Neutrophil (primary cell): ENCODE data around the gene TEX29.

Experiments used
- H3K27ac ChIP-seq: fragments of 200-600 bp; sonication (generic); 2 replicates; pipeline ENCODE4 v1.5.1; 2016; ENCODE audit warnings: mild to moderate bottlenecking, moderate library complexity
- H3K27me3 ChIP-seq: fragments of 200-600 bp; sonication (generic); 2 replicates; pipeline ENCODE4 v1.6.0; 2016; ENCODE audit warnings: mild to moderate bottlenecking
- H3K36me3 ChIP-seq: fragments of 200-600 bp; sonication (generic); 2 replicates; pipeline ENCODE4 v1.5.1; 2017
- H3K4me1 ChIP-seq, 2 experiments: fragments of 200-600 bp in 1 of 2; sonication (generic) in 1 of 2; 1 replicate in 1 of 2; 2 replicates in 1 of 2; pipeline versions ENCODE4 v1.5.1 to v1.6.1; 2013 to 2016; ENCODE audit warnings: low read depth in 1 of 2, low read length in 1 of 2, mild to moderate bottlenecking in 1 of 2, moderate library complexity in 1 of 2; ENCODE audit not compliant: control insufficient read depth in 1 of 2, insufficient read depth in 1 of 2
- H3K4me3 ChIP-seq, 2 experiments: fragments of 200-600 bp in 1 of 2; sonication (generic) in 1 of 2; 1 replicate in 1 of 2; 2 replicates in 1 of 2; pipeline ENCODE4 v1.5.1; 2013 to 2016; ENCODE audit warnings: low read depth in 1 of 2, low read length in 1 of 2, mild to moderate bottlenecking in 1 of 2, moderate library complexity in 1 of 2
- H3K9me3 ChIP-seq: fragments of 200-600 bp; sonication (generic); 2 replicates; pipeline ENCODE4 v1.5.1; 2016
- TF ChIP-seq, protein P1 (sequence below): fragments of 200-600 bp; sonication (generic); IDR thresholded peaks from 2 replicates; pipeline ENCODE4 v1.5.1; 2016; ENCODE audit warnings: antibody characterized with exemption

The TEX29 gene

DNA sequence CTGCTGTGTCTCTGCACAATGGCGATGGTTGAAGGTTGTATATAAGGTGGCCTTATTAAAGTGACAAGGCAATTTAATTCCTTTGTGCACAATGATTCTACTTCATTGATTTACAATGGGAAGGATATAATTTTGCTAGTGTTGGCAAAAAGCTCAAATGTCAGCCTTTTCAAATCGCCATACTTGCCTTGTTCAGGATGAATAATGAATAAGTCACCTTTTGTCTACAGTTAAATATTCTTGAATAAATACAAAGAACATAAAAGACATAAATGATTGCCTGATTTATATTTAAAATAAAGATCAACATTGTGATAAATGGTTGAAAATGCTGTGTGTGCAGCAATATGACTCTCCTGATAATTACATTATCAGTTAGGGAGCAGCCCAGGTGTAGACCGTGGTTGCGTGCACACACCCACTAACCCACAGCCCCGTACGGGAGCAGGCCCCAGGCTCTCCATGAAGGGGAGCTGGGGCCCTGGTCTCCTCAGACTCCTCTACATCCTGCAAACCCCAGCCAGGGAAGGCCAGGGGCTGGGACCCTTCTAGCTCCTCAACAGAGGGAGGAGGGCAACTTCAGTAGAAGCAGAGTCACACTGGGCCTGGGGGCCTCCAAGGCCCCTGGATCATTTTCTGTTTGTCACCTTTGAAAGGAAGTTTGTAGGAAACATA is 64.9 kb downstream of the TEX29 start:
- peaks cover 21% of the 10 kb centered on the region for H3K27me3 ChIP-seq
- no peak overlapping the region for H3K4me3 ChIP-seq
- H3K27ac ChIP-seq = no peak overlapping the region
- TF ChIP-seq, protein P1, sequence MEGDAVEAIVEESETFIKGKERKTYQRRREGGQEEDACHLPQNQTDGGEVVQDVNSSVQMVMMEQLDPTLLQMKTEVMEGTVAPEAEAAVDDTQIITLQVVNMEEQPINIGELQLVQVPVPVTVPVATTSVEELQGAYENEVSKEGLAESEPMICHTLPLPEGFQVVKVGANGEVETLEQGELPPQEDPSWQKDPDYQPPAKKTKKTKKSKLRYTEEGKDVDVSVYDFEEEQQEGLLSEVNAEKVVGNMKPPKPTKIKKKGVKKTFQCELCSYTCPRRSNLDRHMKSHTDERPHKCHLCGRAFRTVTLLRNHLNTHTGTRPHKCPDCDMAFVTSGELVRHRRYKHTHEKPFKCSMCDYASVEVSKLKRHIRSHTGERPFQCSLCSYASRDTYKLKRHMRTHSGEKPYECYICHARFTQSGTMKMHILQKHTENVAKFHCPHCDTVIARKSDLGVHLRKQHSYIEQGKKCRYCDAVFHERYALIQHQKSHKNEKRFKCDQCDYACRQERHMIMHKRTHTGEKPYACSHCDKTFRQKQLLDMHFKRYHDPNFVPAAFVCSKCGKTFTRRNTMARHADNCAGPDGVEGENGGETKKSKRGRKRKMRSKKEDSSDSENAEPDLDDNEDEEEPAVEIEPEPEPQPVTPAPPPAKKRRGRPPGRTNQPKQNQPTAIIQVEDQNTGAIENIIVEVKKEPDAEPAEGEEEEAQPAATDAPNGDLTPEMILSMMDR = no peak
- no peaks in the 10 kb centered on the region for H3K4me1 ChIP-seq
- no peaks in the 10 kb centered on the region for H3K9me3 ChIP-seq
- H3K36me3 ChIP-seq = no peaks in the 10 kb centered on the region

DNA sequence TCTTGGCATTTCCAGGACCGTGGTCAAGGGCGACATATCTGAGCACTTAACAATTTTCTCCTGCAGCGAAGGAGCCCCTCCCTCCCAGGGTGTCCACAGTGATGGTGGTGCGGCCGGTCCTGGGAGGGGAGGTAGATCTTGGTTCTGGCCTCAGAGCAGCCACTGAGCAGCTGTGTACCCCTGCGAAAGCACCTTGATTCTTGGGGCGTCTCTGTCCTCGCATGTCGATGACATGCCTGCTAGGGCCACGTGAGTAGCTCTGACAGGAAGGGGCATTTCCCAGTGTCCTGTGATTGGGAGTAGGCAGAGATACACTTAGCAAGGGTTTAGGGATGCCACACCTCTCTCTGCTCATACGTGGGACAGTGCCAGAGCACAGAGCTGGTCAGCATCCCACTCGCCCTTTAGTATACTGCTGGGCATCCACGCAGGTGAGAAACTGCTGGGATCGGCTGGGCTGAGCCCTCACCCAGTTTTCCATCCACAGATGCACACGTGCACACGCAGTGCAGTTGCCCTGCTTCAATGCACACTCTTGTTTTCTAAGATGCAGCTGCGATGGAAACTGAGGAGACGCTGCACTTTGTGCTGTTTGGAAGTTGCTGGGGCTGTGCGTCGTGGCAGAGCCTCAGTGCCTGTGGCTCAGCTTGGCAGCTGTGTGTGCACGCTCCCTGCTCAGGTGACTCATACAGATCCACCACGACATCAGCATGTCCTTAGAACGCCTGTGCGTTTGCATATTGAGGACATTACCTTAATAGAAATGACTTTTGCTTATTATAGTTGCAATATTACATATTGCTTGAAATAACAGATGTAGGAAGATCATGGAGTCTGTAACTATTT is 66.8 kb downstream of the TEX29 start:
- no peaks in the 10 kb centered on the region for H3K9me3 ChIP-seq
- H3K4me3 ChIP-seq = no peak overlapping the region
- TF ChIP-seq, protein P1 = no peak
- no peaks in the 10 kb centered on the region for H3K36me3 ChIP-seq
- no peak overlapping the region for H3K27ac ChIP-seq
- peaks cover 21% of the 10 kb centered on the region for H3K27me3 ChIP-seq
- no peaks in the 10 kb centered on the region for H3K4me1 ChIP-seq

DNA sequence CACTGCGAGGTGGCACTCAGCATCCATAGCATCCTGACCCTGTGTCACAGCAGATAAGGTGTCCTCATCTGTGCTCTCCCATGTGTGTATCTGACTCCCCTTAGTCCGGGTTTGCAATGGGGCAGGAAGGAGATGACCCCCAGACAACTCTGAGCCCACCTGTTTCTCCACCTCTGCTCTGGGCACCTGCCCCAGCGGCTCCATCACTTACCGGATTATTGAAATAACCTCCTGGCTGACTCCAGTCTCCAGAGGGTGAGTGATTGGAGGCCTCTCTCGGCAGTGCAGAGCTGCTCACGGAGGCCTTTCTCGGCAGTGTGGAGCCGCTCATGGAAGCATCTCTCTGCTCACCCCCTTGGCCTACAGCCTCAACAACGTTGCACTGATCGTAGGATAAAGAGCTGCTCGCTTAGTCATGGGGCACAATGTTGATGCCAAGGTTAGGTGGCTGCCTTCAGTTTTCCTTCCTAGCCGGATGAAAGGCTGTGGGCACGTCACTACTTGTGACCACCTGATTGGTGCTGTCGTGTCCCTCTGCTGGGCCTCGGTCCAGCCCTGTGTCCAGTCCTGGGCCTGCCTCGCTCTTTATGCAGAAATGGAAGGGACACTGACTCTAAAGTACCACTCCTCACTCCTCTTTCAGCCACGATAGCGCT is 67.6 kb downstream of the TEX29 start:
- H3K27ac ChIP-seq = no peak overlapping the region
- no peaks in the 10 kb centered on the region for H3K36me3 ChIP-seq
- no peak overlapping the region for H3K4me3 ChIP-seq
- TF ChIP-seq, protein P1 = no peak
- H3K9me3 ChIP-seq = no peaks in the 10 kb centered on the region
- H3K27me3 ChIP-seq = peaks cover 21% of the 10 kb centered on the region
- no peaks in the 10 kb centered on the region for H3K4me1 ChIP-seq

DNA sequence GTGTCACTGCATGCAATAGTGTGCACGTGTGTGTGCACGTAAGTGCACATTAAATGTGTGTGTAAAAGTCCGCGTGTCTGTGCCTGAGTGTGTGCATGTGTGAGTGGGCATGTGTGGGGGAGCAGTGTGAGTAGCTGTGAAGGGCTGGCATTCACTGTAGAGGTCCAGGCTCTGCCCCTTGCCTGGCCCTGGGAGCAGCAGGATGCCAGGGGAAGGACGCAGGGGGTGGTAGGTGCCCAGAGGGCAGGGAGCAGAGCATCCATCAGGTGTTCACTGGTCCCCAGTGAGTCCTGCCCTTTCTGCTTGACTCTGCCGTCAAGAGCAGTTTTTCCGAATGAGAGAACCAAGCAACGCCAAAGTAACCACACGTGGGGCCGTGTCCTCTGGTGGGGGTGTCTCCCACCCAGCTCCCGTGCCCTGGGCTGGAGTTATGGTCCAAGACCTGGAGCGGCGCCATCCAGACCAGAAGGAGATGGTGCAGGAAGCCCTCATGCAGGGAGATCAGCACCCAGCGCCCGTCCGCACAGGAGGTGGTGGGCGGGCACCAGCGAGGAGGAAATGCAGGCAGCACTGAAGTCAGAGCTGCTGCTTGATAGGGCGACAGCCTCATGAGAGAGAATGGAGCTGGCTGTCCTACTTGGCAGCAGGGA is 68.5 kb downstream of the TEX29 start:
- H3K9me3 ChIP-seq = no peaks in the 10 kb centered on the region
- H3K36me3 ChIP-seq = no peaks in the 10 kb centered on the region
- TF ChIP-seq, protein P1 = no peak
- H3K27me3 ChIP-seq = peaks cover 19% of the 10 kb centered on the region
- no peak overlapping the region for H3K27ac ChIP-seq
- H3K4me3 ChIP-seq = no peak overlapping the region
- H3K4me1 ChIP-seq = no peaks in the 10 kb centered on the region
